GM18526 (cell line): ENCODE measurements around the gene COPB2.
A peak's percentile ranks its signal among the peaks of the same experiment; 100 is the strongest.

Experiments
- POLR2A ChIP-seq: IDR thresholded peaks from 3 replicates; pipeline ENCODE4 v1.6.1; 2011; ENCODE audit not compliant: insufficient read length; ENCODE audit errors: extremely low read depth

COPB2 gene

DNA sequence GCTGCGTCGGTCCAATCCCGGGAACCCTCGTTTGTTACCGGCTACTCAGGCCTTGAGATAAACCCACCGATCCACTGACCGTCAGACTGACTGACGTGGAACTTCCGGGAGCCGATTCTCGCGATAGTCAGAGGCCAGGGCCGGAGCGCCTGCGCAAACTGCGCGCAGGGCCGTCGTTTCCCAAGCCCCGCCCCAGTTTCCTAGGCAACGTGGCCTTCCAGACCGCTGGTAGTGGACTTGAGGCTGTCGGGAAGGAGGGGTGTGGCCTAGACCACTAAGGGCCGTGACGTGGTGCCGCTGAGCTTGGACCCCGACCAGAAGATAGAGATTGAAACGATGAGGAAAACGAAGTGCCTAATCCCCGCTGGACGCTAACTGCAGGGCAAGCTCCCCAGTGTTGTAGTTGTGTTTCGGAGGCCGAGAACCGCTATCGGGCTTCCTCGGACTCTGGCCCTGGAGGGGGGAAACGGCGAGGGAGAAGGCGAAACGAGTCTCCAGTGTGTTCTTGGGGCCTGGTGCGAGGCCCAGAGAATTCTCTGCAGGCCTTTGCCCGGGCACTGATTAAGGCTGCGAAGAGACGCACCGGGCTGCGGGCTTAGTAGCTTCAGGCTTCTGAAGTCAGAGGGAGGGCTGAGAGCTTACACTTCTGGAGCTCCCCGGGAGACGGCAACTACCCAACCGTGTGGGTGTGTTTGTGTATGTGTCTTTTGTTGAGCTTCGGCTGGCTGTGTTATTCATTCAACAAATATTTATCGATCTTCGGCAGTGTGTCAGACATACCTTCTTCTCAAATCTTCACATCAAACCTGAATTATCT, at the start of gene COPB2:
TSS of gene COPB2 (minus strand) at position 96 of the 817 bp plus-strand sequence. CDS start 97 bp downstream, outside the sequence.
- peak; percentile 77 for TF ChIP-seq POLR2A

DNA sequence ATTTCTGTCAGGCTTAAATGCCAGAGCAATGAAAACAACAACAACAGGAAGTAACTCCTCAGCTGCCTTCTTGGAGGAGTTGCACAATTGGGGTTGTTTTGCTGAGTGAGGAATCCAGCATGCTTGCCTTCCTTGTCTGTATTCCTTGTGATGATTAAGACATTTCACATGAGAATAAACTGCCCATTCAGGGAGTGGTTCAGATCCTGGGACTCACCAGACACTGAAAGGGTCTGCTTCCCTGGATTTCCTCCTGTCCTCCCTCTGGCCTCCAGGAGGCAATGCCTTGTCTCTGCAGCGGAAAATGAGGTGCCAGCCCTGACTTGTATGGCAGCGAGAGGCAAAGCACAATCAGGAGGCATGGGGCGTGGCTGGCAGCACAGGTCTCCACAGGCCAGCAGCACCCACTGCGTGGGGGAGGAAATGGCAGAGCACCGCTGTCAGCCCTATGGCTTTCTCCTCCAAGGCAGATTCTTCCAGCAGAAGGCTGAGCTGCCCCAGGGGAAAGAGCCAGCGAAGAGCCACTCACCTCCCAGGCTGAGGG, 45.4 kb upstream of the COPB2 start:
- no peak for TF ChIP-seq POLR2A

DNA sequence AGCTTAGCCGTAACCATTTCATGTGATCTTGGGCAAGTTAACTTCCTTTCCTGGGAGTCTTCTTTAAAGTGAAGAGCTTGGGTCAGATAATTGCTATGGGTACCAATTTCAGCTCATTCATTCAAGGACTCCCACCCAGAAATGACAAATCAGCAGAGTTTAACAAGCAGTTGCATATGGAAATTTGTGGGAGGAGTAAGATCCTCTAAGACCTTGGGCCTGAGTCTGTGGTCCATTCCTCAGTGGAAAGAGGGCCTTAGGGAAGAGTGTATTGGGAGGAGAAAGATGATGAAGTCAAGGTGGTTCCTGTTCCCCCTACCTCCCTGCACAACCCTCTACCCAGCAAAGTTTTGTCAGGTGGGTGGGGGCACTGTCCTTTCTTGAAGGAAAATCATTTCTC, 44.8 kb upstream of the COPB2 start:
- TF ChIP-seq POLR2A, result no peak

- no peak for TF ChIP-seq POLR2A
Measured at GRCh38 chr3:139433089-139433488, 43.6 kb upstream of the COPB2 start.

GRCh38 chr3:139430493-139430892, 41.0 kb upstream of the COPB2 start:
- TF ChIP-seq POLR2A, result no peak

GRCh38 chr3:139427283-139428060, 38.0 kb upstream of the COPB2 start:
- TF ChIP-seq POLR2A, result no peak

DNA sequence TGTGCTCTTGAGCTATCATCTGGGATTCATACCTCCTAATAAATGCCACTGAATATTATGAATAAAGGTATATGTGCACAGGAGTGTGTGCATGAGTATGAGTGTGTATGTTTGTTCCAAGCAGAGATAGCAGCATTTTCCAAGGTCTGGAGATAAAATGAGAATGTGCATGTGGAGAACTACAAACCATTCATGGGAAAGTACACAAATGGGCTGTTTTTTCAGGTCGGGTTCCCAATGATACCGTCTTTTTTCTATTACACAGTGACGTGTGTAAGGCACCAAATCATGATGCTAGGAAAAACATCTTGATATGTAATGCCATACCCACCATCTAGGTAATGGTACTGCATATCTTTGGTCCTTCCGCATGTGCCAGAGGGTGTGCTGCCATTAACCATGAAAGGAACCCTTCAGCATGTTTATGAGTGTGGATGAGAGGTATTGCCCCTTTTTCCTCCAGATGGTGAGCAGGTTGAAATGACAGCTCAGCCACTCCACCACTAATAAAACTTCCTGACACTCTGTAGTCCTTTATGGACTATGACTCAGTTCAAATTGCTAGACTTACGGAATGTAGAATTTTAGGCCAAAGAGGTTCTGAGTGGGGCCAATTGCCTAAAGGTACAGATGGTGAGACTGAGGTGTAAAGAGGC, 36.4 kb upstream of the COPB2 start:
- TF ChIP-seq POLR2A, result no peak

- no peak for TF ChIP-seq POLR2A
Measured at GRCh38 chr3:139423232-139423631, 33.8 kb upstream of the COPB2 start.

- TF ChIP-seq POLR2A, result no peak
Measured at GRCh38 chr3:139421460-139421859, 32.0 kb upstream of the COPB2 start.

- no peak for TF ChIP-seq POLR2A
Measured at GRCh38 chr3:139421040-139421439, 31.6 kb upstream of the COPB2 start.

DNA sequence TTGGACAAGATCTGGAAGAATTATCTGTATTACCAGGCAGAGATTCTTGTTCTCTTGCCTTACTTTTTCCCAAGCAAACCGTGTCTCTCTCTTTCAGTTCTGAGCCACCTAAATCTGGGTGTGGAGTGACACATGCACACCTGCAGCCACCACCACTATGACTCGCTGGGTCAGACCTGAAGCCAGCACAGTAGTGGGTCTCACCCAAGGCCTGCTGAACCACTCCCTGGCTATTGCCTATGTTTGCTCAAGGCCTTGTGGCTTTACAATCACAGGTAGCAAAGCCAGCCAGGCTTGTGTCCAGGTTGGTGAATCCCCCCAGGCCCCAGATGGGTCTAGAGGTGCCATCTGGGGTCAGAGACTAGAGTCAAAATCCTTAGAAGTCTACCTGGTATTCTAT, 28.7 kb upstream of the COPB2 start:
- no peak for TF ChIP-seq POLR2A

- no peak for TF ChIP-seq POLR2A
Measured at GRCh38 chr3:139416275-139416674, 26.8 kb upstream of the COPB2 start.

GRCh38 chr3:139414608-139415224, 25.3 kb upstream of the COPB2 start:
- no peak for TF ChIP-seq POLR2A

DNA sequence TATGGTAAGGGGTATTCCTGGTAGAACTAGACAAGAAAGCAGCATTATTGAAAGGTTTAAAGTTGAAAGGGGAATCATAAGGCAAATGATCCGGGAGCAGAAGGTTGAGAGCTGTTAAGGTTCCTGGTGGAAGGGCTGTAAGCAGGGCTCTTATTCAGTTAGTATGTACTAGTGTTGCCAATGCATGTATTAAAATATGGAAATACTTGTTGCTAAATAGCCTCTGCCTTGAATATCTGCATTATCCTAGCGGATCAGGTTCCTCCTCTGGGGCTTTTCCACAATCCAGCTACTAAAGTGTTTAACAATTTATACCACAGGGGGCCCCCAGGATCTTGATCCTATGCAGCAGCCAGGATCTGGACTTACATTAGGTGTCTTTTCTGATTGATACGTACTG, 7.3 kb upstream of the COPB2 start:
- TF ChIP-seq POLR2A, result no peak

- no peak for TF ChIP-seq POLR2A
Measured at GRCh38 chr3:139394116-139394515, 4.7 kb upstream of the COPB2 start.
